Activated naive CD4-positive, alpha-beta T cell treated with anti-CD3 and anti-CD28 coated beads, Interleukin-2, amount 10 ng/mL, durations not matched to agents 7 days and 5 days (primary cell): ENCODE measurements around the gene C19orf33.
A peak's percentile ranks its signal among the peaks of the same experiment; 100 is the strongest.
"Not testable (repeated sequence)": the region's sequence is repeated elsewhere in the genome, so short reads cannot be mapped to it uniquely, and the experiment has no call there.

Experiments used
- CTCF ChIA-PET: fragments of 350-600 bp; sonication (Branson Sonifier 250); formaldehyde crosslinking; loops from one replicate; lab custom pipeline; 2021; ENCODE audit warnings: antibody characterized with exemption; lab: Charles Lee
- DNase-seq: peaks from one replicate; pipeline ENCODE4 v3.0.0-alpha.2; 2020
- H3K27ac Mint-ChIP-seq: one replicate; pipeline ENCODE4 v1.8.0; 2021; ENCODE audit warnings: mild to moderate bottlenecking, moderate library complexity, mixed read lengths
- H3K27me3 Mint-ChIP-seq: one replicate; pipeline ENCODE4 v1.8.0; 2021; ENCODE audit warnings: mild to moderate bottlenecking, mixed read lengths
- H3K36me3 Mint-ChIP-seq: one replicate; pipeline ENCODE4 v1.8.0; 2021; ENCODE audit warnings: mixed read lengths
- H3K4me1 Mint-ChIP-seq: one replicate; pipeline ENCODE4 v1.8.0; 2021; ENCODE audit warnings: mixed read lengths
- H3K4me3 Mint-ChIP-seq: one replicate; pipeline ENCODE4 v1.8.0; 2021; ENCODE audit warnings: mild to moderate bottlenecking, moderate library complexity, mixed read lengths
- H3K9me3 Mint-ChIP-seq: one replicate; pipeline ENCODE4 v1.8.0; 2021; ENCODE audit warnings: mixed read lengths

Gene C19orf33

DNA sequence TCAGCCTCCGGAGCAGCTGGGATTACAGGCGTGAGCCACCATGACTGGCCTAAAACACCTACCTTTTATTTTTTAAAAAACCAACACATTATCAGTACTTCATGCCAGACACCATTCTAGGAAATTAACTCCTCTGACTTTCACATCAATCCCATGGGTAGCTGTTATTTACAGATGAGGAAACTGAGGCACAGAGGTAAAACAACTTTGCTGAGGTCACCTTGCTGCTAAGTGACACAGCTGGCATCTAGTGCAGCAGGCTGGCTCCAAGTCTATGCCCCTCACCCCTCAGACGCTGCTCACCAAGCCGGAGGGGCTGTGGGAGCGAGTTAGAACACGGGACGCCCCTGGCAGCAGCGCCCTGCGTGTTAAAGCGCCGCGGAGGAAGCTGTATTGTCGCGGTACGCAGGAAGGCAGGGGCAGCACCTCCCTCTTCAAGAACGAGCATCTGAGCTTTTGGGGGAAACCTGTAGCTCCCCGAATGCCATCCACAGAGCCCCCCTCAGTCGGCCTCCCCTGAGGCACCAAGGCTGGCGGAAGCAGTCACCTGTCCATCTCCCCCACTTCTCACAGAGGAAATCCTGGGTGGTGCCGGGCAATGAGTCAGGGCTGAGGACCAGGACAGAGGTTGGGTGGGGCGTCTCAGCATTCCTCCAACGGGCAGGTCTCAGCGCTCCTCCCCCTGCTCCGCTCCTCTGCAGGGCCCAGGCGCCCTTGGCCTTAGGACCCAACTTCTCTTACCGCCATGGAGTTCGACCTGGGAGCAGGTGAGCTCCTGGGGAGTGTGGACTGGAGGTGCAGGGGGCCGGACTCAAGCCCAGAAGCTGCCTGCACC is at the start of gene C19orf33:
TSS of gene C19orf33 (plus strand) at position 735 of the 835 bp plus-strand sequence. CDS start at position 746, 11 bp downstream.
- H3K4me3 Mint-ChIP-seq: no peak within 1 kb of the TSS
- H3K4me1 Mint-ChIP-seq: no peaks in the 10 kb centered on the region
- CTCF ChIA-PET: interaction anchor here (1.4 kb wide), 1 partner anchor 32 kb away, joined by 3 read pairs; the partner anchor contains the start of gene CATSPERG
- no peaks in the 10 kb centered on the region for H3K9me3 Mint-ChIP-seq
- H3K36me3 Mint-ChIP-seq: peaks cover 7% of the 10 kb centered on the region
- no peak within 1 kb of the TSS for H3K27ac Mint-ChIP-seq
- H3K27me3 Mint-ChIP-seq: no peaks in the 10 kb centered on the region
- DNase-seq: peak; percentile 27

DNA sequence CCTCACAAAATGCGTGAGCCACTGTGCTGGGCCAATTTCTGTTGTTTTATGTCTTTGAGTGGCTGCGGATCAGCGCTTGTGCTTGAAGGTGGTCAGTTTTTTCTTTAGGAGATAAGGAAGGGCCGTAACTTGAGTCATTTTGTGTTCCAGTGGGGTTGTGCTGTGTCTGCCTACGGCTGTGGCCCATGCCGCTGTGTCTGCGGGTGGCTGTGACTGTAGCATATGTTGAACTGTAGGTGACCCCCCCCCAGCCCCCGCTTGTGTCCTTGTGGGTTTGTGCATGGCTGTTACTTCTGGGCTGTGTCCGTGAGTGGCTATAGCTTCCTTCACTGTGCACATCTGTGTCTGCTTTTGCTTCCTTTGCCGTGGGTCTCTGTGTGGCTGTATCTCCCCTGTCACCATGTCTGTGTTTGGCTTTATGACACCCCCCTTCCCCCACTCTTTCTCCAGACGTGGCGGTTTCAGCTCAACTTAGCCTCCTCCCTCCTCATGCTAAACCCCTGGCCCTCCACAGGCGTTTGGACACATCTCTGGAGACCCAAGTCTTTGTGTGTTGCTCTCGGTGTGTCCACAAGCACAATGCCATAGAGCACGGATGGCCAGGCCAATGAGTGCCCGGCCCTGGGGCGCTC is 48.6 kb upstream of the C19orf33 start:
- Mint-ChIP-seq H3K27ac (no peak overlapping the region), H3K4me3 (no peak overlapping the region), H3K36me3 (no peaks in the 10 kb centered on the region), H3K4me1 (peaks cover 8% of the 10 kb centered on the region), H3K27me3 (peaks cover 62% of the 10 kb centered on the region), H3K9me3 (no peaks in the 10 kb centered on the region)
- CTCF ChIA-PET: interaction anchor here (0.9 to 1.6 kb wide), 4 partner anchors 11 to 1283 kb away, joined by 3 to 6 read pairs (median 4); no protein-coding TSS in a partner anchor
- no peak for DNase-seq

DNA sequence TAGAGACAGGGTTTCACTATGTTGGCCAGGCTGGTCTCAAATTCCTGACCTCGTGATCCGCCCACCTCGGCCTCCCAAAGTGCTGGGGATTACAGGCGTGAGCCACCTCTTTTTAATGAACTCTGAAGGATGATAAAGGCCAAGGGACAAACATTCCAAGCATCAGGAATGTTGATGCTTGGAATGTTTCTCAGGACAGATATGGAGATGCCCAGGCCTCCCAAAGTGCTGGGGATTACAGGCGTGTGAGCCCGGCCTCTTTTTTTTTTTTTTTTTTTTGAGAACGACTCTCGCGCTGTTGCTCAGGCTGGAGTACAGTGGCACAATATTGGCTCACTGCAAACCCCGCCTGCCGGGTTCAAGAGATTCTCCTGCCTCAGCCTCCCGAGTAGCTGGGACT is 42.1 kb upstream of the C19orf33 start:
- H3K4me3 Mint-ChIP-seq, DNase-seq, H3K9me3 Mint-ChIP-seq, CTCF ChIA-PET, H3K36me3 Mint-ChIP-seq, H3K27ac Mint-ChIP-seq: not testable (repeated sequence)
- Mint-ChIP-seq H3K27me3 (peaks cover 39% of the 10 kb centered on the region), H3K4me1 (peaks cover 24% of the 10 kb centered on the region)

DNA sequence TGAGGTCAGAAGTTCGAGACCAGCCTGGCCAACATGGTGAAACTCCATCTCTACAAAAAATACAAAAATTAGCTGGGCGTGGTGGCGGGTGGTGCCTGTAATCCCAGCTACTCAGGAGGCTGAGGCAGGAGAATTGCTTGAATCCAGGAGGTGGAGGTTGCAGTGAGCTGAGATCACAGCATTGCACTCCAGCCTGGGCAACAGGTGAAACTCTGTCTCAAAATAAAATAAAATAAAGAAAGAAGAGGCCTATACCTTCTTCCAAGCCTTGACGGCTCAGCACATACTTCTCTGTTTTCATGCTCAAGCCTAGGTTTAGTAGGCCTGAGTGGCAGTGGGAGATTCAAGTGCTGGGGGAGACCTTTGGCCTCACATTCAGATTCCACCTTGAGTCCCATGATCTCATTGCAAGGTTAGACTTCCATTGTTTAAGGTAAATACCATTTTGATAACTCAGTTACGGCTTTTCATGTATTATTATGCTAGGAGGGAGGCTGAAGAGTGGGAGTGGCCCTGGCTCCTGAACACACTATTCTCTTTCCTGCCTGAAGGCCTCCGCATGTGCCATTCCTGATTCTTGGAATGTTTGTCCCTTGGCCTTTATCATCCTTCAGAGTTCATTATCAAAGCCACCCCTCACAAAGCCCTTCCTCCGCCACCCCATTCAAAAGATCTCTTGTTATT is 41.3 kb upstream of the C19orf33 start:
- Mint-ChIP-seq H3K9me3 (no peaks in the 10 kb centered on the region), H3K4me3 (no peak overlapping the region), H3K4me1 (peaks cover 24% of the 10 kb centered on the region), H3K27me3 (peaks cover 37% of the 10 kb centered on the region), H3K27ac (no peak overlapping the region), H3K36me3 (no peaks in the 10 kb centered on the region)
- CTCF ChIA-PET: no interaction called here
- no peak for DNase-seq

GRCh38 chr19:38263689-38264485 is 40.2 kb upstream of the C19orf33 start:
- DNase-seq: peak; percentile 80
- Mint-ChIP-seq H3K27me3 (peaks cover 30% of the 10 kb centered on the region), H3K27ac (peak overlapping the region; percentile 77), H3K9me3 (no peaks in the 10 kb centered on the region), H3K36me3 (no peaks in the 10 kb centered on the region), H3K4me3 (peak overlapping the region; percentile 68), H3K4me1 (peaks cover 24% of the 10 kb centered on the region)
- CTCF ChIA-PET: interaction anchor here (1.0 kb wide), 1 partner anchor 356 kb away, joined by 3 read pairs; the partner anchor contains the start of gene SIPA1L3

DNA sequence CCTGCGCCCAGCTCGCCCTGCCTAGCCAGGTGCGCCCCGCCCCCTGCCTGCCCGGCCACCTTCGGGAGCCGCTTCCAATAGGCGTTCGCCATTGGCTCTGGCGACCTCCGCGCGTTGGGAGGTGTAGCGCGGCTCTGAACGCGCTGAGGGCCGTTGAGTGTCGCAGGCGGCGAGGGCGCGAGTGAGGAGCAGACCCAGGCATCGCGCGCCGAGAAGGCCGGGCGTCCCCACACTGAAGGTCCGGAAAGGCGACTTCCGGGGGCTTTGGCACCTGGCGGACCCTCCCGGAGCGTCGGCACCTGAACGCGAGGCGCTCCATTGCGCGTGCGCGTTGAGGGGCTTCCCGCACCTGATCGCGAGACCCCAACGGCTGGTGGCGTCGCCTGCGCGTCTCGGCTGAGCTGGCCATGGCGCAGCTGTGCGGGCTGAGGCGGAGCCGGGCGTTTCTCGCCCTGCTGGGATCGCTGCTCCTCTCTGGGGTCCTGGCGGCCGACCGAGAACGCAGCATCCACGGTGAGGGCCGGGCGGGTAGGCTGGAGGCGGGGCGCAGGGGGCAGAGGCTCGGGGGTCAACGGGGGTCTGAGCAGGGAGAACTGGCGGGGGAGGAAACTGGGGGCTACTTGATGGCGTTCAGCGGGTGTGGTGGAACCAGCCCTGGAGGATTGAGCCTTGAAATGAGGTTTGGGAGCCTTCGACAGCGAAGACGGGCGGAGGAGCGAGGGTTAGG is 39.4 kb upstream of the C19orf33 start, which contains the start of gene SPINT2:
TSS of gene SPINT2 (plus strand) at position 88 of the 727 bp plus-strand sequence. CDS start at position 408, 320 bp downstream.
- no peaks in the 10 kb centered on the region for H3K9me3 Mint-ChIP-seq
- H3K36me3 Mint-ChIP-seq: no peaks in the 10 kb centered on the region
- peak within 1 kb of the TSS; percentile 80 for H3K27ac Mint-ChIP-seq
- CTCF ChIA-PET: interaction anchor here (0.6 to 1.7 kb wide), 4 partner anchors 56 to 368 kb away, joined by 3 to 7 read pairs (median 3); partner anchors contain the start of gene SIPA1L3
- DNase-seq: no peak
- H3K4me3 Mint-ChIP-seq: peak within 1 kb of the TSS; percentile 73
- H3K27me3 Mint-ChIP-seq: peaks cover 30% of the 10 kb centered on the region
- H3K4me1 Mint-ChIP-seq: peaks cover 24% of the 10 kb centered on the region

DNA sequence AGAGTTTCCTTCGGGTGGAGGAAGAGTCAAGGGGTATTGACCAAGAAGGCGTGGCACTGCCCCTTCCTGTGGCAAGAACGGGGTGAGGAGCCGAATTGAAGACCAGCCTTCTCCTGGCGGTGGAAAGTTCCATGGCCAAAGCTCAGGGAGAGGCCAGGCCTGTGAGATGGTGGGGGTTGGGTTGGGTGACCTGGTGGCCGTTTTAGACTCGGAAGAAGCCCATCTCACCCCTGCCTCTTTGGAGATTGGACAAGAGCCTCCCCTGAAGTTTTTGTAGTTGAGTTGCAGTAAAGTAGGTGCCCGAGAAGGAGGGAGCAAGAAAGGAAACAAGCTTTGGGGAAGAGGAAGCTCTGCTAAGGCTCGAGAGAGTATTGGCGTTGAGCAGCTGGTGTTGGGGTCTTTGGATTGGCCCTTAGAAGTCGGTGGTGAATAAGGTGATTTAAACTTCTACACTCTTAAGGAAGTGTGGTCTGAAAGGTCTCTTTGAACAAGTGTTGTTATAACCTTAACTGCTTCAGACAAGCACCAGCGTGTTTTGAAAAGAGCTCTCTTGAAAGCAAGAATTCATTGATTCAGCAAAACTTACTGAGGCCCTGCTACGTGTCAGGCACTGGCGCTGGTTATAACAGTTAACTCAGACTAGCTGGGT is 38.7 kb upstream of the C19orf33 start:
- H3K4me1 Mint-ChIP-seq: peaks cover 24% of the 10 kb centered on the region
- H3K36me3 Mint-ChIP-seq: no peaks in the 10 kb centered on the region
- CTCF ChIA-PET: interaction anchor here (0.6 to 1.7 kb wide), 3 partner anchors 55 to 369 kb away, joined by 3 to 7 read pairs (median 3); no protein-coding TSS in a partner anchor
- H3K9me3 Mint-ChIP-seq: no peaks in the 10 kb centered on the region
- peak overlapping the region; percentile 80 for H3K27ac Mint-ChIP-seq
- DNase-seq: no peak
- peak overlapping the region; percentile 73 for H3K4me3 Mint-ChIP-seq
- H3K27me3 Mint-ChIP-seq: peaks cover 27% of the 10 kb centered on the region

DNA sequence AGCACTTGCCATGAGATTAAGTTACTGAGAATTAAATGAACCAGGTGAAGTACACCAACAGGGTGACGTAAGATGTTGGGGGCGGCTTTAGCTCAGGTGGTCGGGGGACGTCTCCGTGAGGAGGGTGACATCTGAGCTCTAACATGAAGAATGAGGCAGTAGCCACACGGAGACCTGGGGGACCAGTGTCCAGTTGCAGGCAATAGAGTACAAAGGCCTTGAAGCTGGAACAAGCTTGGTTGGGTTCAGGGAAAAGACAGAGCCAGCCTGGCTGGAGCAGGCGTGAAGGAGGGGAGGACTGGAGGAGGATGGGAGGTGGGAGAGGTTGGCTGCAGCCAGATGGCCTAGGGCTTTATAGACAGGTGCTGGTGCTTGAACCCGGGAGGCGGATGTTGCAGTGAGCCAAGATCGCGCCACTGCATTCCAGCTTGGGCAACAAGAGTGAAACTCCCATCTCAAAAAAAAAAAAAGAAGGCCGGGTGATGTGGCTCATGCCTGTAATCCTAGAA is 38.1 kb upstream of the C19orf33 start:
- no peak overlapping the region for H3K4me3 Mint-ChIP-seq
- no peaks in the 10 kb centered on the region for H3K36me3 Mint-ChIP-seq
- no peaks in the 10 kb centered on the region for H3K9me3 Mint-ChIP-seq
- CTCF ChIA-PET: interaction anchor here (1.4 to 1.7 kb wide), 2 partner anchors 363 to 369 kb away, joined by 3 to 7 read pairs; no protein-coding TSS in a partner anchor
- H3K27me3 Mint-ChIP-seq: peaks cover 27% of the 10 kb centered on the region
- H3K4me1 Mint-ChIP-seq: peaks cover 24% of the 10 kb centered on the region
- no peak for DNase-seq
- H3K27ac Mint-ChIP-seq: no peak overlapping the region

DNA sequence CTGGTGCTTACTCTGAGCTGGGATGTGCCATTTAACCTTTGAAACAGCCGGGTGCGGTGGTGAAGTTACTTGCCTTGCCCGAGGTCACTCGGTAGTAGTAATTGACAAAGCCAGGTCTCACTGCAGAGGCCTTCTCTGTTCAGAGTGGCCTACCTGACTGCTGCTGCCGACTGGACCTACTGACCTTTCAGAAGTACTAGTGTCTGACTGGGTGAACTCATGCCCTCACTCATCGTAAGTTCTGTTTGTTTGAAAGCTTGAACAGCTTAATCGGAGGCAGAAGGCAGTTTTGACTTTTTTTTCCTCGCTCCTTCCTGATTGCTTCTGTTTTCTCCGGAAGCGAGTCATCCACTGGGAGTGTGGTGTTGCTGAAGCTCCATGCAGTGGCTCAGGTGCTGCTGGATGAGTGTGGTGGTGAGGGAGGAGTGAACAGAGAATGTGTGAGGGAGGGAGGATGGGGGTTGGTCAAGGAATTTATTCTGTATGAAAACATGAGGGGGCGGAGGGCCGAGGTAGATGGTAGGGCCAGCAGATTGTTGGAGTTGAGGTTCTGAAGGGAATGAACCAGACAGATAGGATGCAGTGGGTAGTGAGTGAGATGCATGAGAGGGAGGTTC is 37.0 kb upstream of the C19orf33 start:
- Mint-ChIP-seq H3K9me3 (no peaks in the 10 kb centered on the region), H3K27me3 (peaks cover 27% of the 10 kb centered on the region), H3K4me3 (no peak overlapping the region), H3K36me3 (no peaks in the 10 kb centered on the region), H3K27ac (no peak overlapping the region), H3K4me1 (peaks cover 24% of the 10 kb centered on the region)
- no peak for DNase-seq
- CTCF ChIA-PET: no interaction called here

- no peak for DNase-seq
- H3K4me1 Mint-ChIP-seq: peaks cover 22% of the 10 kb centered on the region
- no peak overlapping the region for H3K4me3 Mint-ChIP-seq
- H3K27me3 Mint-ChIP-seq: peaks cover 27% of the 10 kb centered on the region
- H3K9me3 Mint-ChIP-seq: no peaks in the 10 kb centered on the region
- H3K36me3 Mint-ChIP-seq: no peaks in the 10 kb centered on the region
- no peak overlapping the region for H3K27ac Mint-ChIP-seq
- CTCF ChIA-PET: no interaction called here
Measured at GRCh38 chr19:38267761-38268483, 36.1 kb upstream of the C19orf33 start.

DNA sequence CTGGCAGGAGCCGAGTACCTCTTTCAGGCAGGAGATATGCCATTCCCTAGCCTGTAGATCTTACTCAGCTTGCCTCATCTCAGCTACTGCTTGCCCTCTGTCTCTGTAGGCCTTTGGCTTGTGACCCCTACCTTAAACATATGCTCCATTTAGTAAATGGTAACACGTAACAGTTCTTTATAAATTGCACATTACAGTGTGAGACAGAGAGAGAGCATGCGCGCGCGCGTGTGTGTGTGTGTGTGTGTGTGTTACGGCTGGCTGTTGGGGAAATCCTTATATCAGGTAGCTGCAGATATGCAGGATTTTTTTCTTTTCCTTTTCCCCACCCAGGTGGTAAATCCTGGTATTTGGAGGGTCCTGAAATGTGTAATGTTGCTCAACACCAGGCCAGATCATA is 35.5 kb upstream of the C19orf33 start:
- no peaks in the 10 kb centered on the region for H3K9me3 Mint-ChIP-seq
- H3K27ac Mint-ChIP-seq: no peak overlapping the region
- DNase-seq: no peak
- peaks cover 18% of the 10 kb centered on the region for H3K4me1 Mint-ChIP-seq
- H3K36me3 Mint-ChIP-seq: no peaks in the 10 kb centered on the region
- CTCF ChIA-PET: no interaction called here
- H3K4me3 Mint-ChIP-seq: no peak overlapping the region
- peaks cover 25% of the 10 kb centered on the region for H3K27me3 Mint-ChIP-seq
